Measurements from ENCODE around the gene GATC.

Gene GATC

DNA sequence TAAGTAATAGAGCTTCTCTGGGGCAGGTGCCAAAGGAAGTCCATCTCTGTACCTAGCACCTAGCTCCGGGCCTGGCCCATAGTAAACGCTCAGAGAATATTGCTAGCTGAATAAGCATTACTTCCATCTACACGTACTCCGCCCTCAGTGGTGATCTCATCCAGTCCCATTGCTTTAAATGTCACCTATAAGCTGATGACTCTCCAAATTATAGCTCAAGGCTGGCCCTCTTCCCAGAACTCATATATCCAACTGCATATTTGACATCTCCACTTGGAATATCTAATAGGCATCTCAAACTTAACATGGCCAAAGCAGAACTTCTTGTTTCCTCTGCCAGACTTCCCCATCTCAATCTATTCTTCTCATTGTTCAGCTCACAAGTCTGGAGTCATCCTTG lies 42.8 kb downstream of the GATC start:
- ATAC-seq (ENCODE audit: low read depth) (no peak), DNase-seq (ENCODE audit: low spot score) (no peak)
- Histone ChIP-seq H3K36me3 (ENCODE audit: low read depth) (peaks cover 24% of the 10 kb centered on the region), H3K4me3 (ENCODE audit: severe bottlenecking) (no peak overlapping the region), H3K27me3 (ENCODE audit: insufficient read depth, poor library complexity, severe bottlenecking) (no peaks in the 10 kb centered on the region), H3K9me3 (ENCODE audit: severe bottlenecking) (no peaks in the 10 kb centered on the region), H3K27ac (ENCODE audit: poor library complexity, severe bottlenecking) (no peak overlapping the region), H3K4me1 (ENCODE audit: insufficient read depth, poor library complexity, severe bottlenecking) (no peaks in the 10 kb centered on the region)
- TF ChIP-seq, protein P1, sequence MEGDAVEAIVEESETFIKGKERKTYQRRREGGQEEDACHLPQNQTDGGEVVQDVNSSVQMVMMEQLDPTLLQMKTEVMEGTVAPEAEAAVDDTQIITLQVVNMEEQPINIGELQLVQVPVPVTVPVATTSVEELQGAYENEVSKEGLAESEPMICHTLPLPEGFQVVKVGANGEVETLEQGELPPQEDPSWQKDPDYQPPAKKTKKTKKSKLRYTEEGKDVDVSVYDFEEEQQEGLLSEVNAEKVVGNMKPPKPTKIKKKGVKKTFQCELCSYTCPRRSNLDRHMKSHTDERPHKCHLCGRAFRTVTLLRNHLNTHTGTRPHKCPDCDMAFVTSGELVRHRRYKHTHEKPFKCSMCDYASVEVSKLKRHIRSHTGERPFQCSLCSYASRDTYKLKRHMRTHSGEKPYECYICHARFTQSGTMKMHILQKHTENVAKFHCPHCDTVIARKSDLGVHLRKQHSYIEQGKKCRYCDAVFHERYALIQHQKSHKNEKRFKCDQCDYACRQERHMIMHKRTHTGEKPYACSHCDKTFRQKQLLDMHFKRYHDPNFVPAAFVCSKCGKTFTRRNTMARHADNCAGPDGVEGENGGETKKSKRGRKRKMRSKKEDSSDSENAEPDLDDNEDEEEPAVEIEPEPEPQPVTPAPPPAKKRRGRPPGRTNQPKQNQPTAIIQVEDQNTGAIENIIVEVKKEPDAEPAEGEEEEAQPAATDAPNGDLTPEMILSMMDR (IDR thresholded peaks at IDR 0.05; ENCODE audit: poor library complexity, severe bottlenecking), result no peak

DNA sequence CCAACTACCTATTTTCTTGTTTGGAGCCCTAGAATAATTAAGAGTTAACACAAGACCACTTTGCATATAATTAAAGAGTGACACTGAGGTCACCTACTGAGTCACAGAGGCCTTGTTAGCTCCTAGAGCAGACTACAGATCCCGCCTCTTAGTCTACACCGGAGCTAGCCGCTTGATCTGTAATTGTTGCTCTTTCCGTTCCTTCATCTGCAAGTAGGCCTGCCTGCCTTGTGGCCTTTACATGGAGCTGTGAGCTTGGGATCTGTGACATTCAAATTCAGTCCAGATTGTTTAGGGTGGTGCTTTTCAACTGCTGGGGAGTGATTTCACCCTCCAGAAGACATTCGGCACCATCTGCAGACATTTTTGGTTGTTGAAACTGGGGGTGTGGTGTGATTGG lies 44.1 kb downstream of the GATC start:
- peaks cover 24% of the 10 kb centered on the region for H3K36me3 ChIP-seq (ENCODE audit: low read depth)
- no peaks in the 10 kb centered on the region for H3K27me3 ChIP-seq (ENCODE audit: insufficient read depth, poor library complexity, severe bottlenecking)

DNA sequence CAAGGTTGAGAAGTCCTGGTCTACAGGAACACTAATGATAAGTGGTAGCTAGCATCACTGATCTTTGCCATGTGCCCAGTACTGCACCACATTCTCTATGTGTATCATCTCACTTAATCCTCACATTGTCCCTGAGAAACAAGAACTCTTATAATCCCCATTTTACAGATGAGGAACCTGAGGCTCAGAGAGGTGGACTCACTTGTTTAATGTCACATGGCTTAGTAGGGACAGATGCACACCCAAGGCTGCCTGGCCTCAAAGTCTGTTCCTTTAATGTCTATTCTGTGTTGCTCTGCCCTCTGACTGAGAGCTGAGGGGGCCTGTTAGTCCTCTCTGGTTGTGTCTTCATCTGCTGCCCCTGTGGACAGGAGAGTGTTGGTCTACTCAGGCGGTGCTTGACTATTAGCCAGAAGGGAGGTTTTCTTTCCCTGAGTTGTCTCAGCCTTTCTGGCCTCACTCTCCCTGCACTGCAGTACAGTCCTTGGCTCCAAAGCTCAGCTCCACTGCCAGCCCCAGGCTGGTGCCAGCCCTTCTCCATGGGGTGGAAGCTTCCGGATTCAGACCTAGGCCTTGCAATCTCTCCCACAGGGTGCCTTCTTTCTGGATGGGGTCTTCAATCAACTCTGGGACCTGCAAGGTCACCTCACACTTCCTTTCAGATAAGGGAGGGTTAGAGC lies 44.7 kb downstream of the GATC start:
- Histone ChIP-seq H3K4me1 (ENCODE audit: insufficient read depth, poor library complexity, severe bottlenecking) (peaks cover 6% of the 10 kb centered on the region), H3K9me3 (ENCODE audit: severe bottlenecking) (no peaks in the 10 kb centered on the region), H3K36me3 (ENCODE audit: low read depth) (peaks cover 24% of the 10 kb centered on the region), H3K27me3 (ENCODE audit: insufficient read depth, poor library complexity, severe bottlenecking) (no peaks in the 10 kb centered on the region), H3K4me3 (ENCODE audit: severe bottlenecking) (no peak overlapping the region), H3K27ac (ENCODE audit: poor library complexity, severe bottlenecking) (no peak overlapping the region)
- no peak for ATAC-seq (ENCODE audit: low read depth)
- TF ChIP-seq, protein P1 (IDR thresholded peaks at IDR 0.05; ENCODE audit: poor library complexity, severe bottlenecking), result no peak
- no peak for DNase-seq (ENCODE audit: low spot score)

More for the DNA sequence above, 44.1 kb downstream of the GATC start:
- Histone ChIP-seq H3K9me3 (ENCODE audit: severe bottlenecking) (no peaks in the 10 kb centered on the region), H3K27ac (ENCODE audit: poor library complexity, severe bottlenecking) (no peak overlapping the region), H3K4me3 (ENCODE audit: severe bottlenecking) (no peak overlapping the region), H3K4me1 (ENCODE audit: insufficient read depth, poor library complexity, severe bottlenecking) (peaks cover 6% of the 10 kb centered on the region)
- ATAC-seq (ENCODE audit: low read depth), result no peak
- DNase-seq (ENCODE audit: low spot score), result no peak
- TF ChIP-seq, protein P1 (IDR thresholded peaks at IDR 0.05; ENCODE audit: poor library complexity, severe bottlenecking), result no peak

DNA sequence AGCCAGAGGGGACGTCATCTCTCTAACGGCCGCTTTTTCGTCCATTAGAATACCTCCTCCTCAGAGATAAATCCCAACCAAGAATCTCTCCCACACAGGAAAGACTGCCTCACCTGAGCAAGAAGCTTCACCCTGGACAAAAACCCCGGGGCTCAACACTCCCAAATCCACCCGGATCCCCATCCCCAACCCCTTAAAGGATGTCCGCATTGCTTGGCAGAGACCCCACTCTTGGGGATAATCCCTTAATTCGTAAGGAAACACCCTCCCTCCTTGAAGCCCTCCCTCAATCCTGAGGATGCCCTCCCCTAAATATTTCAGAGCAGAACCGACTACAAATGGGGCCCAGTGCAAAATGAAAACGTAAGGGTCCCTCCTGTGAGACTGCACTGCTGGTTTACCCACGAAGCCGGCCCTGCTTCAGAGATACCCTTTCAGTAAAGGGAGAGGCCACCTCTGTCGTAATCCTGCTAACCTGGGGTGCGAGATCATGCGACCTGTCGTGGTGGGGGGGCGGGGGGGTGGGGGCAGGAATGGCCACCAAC lies 49.0 kb downstream of the GATC start:
- H3K9me3 ChIP-seq (ENCODE audit: severe bottlenecking), result no peaks in the 10 kb centered on the region
- H3K27me3 ChIP-seq (ENCODE audit: insufficient read depth, poor library complexity, severe bottlenecking), result no peaks in the 10 kb centered on the region
- peak; percentile 9; the same call in 2 of the 3 replicates for ATAC-seq (ENCODE audit: low read depth)
- H3K27ac ChIP-seq (ENCODE audit: poor library complexity, severe bottlenecking), result peak overlapping the region; percentile 73
- no peak for DNase-seq (ENCODE audit: low spot score)
- H3K4me1 ChIP-seq (ENCODE audit: insufficient read depth, poor library complexity, severe bottlenecking), result peaks cover 21% of the 10 kb centered on the region
- H3K36me3 ChIP-seq (ENCODE audit: low read depth), result peaks cover 45% of the 10 kb centered on the region
- H3K4me3 ChIP-seq (ENCODE audit: severe bottlenecking), result peak overlapping the region; percentile 50
- TF ChIP-seq, protein P1 (IDR thresholded peaks at IDR 0.05; ENCODE audit: poor library complexity, severe bottlenecking), result no peak
